H1 (cell line): ENCODE results near the gene SPDYE2. TPM values are rescaled to one million over a fixed set of nuclear protein-coding genes. Genes with fewer than 3 reads are reported as not detected.
"Not testable (repeated sequence)": the region's sequence is repeated elsewhere in the genome, so short reads cannot be mapped to it uniquely, and the experiment has no call there.

Source experiments
- CTCF ChIA-PET: fragments of 300-600 bp; sonication (Branson Sonifier 250); formaldehyde crosslinking; loops from one replicate; lab custom pipeline; 2021; ENCODE audit not compliant: partially characterized antibody; lab: Charles Lee
- POLR2A ChIA-PET: fragments of 300-600 bp; sonication (Branson Sonifier 250); formaldehyde crosslinking; loops from one replicate; lab custom pipeline; 2021; ENCODE audit warnings: inconsistent platforms; ENCODE audit not compliant: partially characterized antibody; lab: Charles Lee
- DNase-seq, 2 experiments: peaks; one replicate each; pipeline versions ENCODE4 v3.0.0 to v3.0.0-alpha.2; 2010 to 2022; ENCODE audit warnings: low spot score in 2 of 2, low read depth in 1 of 2, mixed read lengths in 1 of 2
- FAIRE-seq: peaks from 2 replicates; lab custom pipeline; 2011; peaks lifted over from hg19 to GRCh38; lab: Jason Lieb, UNC
- H2AFZ ChIP-seq: 2 replicates; pipeline ENCODE4 v1.8.1; 2012; ENCODE audit warnings: low read length, inconsistent platforms
- H2AK5ac ChIP-seq: 2 replicates; pipeline ENCODE4 v1.6.1; 2013; ENCODE audit warnings: low read depth, low read length
- H2BK120ac ChIP-seq: replicated peaks from 2 replicates; pipeline ENCODE3; 2013; ENCODE audit warnings: low read depth, low read length, inconsistent platforms
- H2BK12ac ChIP-seq: 2 replicates; pipeline ENCODE4 v1.6.1; 2013; ENCODE audit warnings: low read depth, low read length
- H2BK15ac ChIP-seq: 2 replicates; pipeline ENCODE4 v1.6.1; 2013; ENCODE audit warnings: low read length
- H2BK20ac ChIP-seq: 2 replicates; pipeline ENCODE4 v1.6.1; 2013; ENCODE audit warnings: low read length
- H2BK5ac ChIP-seq: 2 replicates; pipeline ENCODE4 v1.6.1; 2013; ENCODE audit warnings: low read depth, low read length
- H3K14ac ChIP-seq: 2 replicates; pipeline ENCODE4 v1.6.1; 2013; ENCODE audit warnings: inconsistent platforms; ENCODE audit not compliant: insufficient read length
- H3K18ac ChIP-seq: 2 replicates; pipeline ENCODE4 v1.6.1; 2013; ENCODE audit warnings: low read length; ENCODE audit errors: extremely low read depth
- H3K23ac ChIP-seq: 2 replicates; pipeline ENCODE4 v1.6.1; 2013; ENCODE audit warnings: inconsistent platforms; ENCODE audit not compliant: insufficient read length
- H3K23me2 ChIP-seq: 2 replicates; pipeline ENCODE4 v1.6.1; 2013; ENCODE audit warnings: low read depth, low read length
- H3K27ac ChIP-seq: 2 replicates; pipeline ENCODE4 v1.6.1; 2011; ENCODE audit warnings: low read depth, low read length, inconsistent platforms
- H3K27me3 ChIP-seq, 4 experiments: replicated peaks in 1 of 4; 1 replicate in 1 of 4; 2 replicates in 3 of 4; pipeline versions ENCODE4 v1.6.1 to v1.8.1; 2011 to 2013; ENCODE audit warnings: low read length in 3 of 4, mild to moderate bottlenecking in 3 of 4, inconsistent platforms in 2 of 4, mixed read lengths in 2 of 4, moderate library complexity in 1 of 4; ENCODE audit not compliant: control insufficient read depth in 3 of 4, insufficient read depth in 3 of 4; ENCODE audit errors: extremely low read depth in 1 of 4
- H3K36me3 ChIP-seq, 4 experiments: 2 replicates each; pipeline versions ENCODE4 v1.6.1 to v1.8.1; 2011 to 2013; ENCODE audit warnings: mild to moderate bottlenecking in 4 of 4, low read length in 3 of 4, moderate library complexity in 2 of 4, control low read depth in 1 of 4, inconsistent platforms in 1 of 4; ENCODE audit not compliant: insufficient read depth in 4 of 4, control insufficient read depth in 2 of 4
- H3K4ac ChIP-seq: replicated peaks from 2 replicates; pipeline ENCODE3; 2013; ENCODE audit warnings: low read length, low read depth, mixed read lengths, inconsistent platforms; ENCODE audit not compliant: insufficient read length
- H3K4me1 ChIP-seq, 4 experiments: replicated peaks in 1 of 4; 1 replicate in 1 of 4; 2 replicates in 3 of 4; pipeline versions ENCODE4 v1.6.1 to v1.8.1; 2011 to 2013; ENCODE audit warnings: low read length in 3 of 4, inconsistent platforms in 2 of 4, mixed read lengths in 1 of 4; ENCODE audit not compliant: insufficient read depth in 4 of 4, control insufficient read depth in 3 of 4
- H3K4me2 ChIP-seq, 2 experiments: 2 replicates each; pipeline versions ENCODE4 v1.6.1 to v1.8.1; 2011 to 2013; ENCODE audit warnings: low read depth in 2 of 2, low read length in 2 of 2, control low read depth in 1 of 2, inconsistent platforms in 1 of 2, mild to moderate bottlenecking in 1 of 2; ENCODE audit not compliant: insufficient read depth in 1 of 2
- H3K4me3 ChIP-seq, 4 experiments: fragments of 200-600, 300-600 bp in 1 of 4; sonication (generic), shearing (Covaris generic), sonication (Bioruptor Twin) in 1 of 4; 2 replicates each; pipeline versions ENCODE4 v1.5.1 to v1.8.1; 2011 to 2016; ENCODE audit warnings: low read length in 4 of 4, low read depth in 3 of 4, control low read depth in 2 of 4, inconsistent platforms in 2 of 4, mild to moderate bottlenecking in 2 of 4, mixed read lengths in 1 of 4, moderate library complexity in 1 of 4; ENCODE audit not compliant: insufficient read depth in 2 of 4; ENCODE audit errors: extremely low read depth in 1 of 4
- H3K56ac ChIP-seq: replicated peaks from 2 replicates; pipeline ENCODE3; 2013; ENCODE audit warnings: low read depth, mild to moderate bottlenecking, mixed read lengths, low read length, inconsistent platforms; ENCODE audit not compliant: insufficient read length
- H3K79me1 ChIP-seq: 2 replicates; pipeline ENCODE4 v1.6.1; 2013; ENCODE audit warnings: low read depth, low read length, control low read depth
- H3K79me2 ChIP-seq, 2 experiments: 2 replicates each; pipeline versions ENCODE4 v1.6.1 to v1.8.1; 2012 to 2013; ENCODE audit warnings: low read length in 2 of 2, mild to moderate bottlenecking in 2 of 2, inconsistent platforms in 1 of 2; ENCODE audit not compliant: insufficient read depth in 2 of 2, control insufficient read depth in 1 of 2
- H3K9ac ChIP-seq, 4 experiments: replicated peaks in 1 of 4; 1 replicate in 1 of 4; 2 replicates in 3 of 4; pipeline versions ENCODE4 v1.6.1 to v1.8.1; 2011 to 2013; ENCODE audit warnings: low read depth in 3 of 4, low read length in 3 of 4, control low read depth in 2 of 4, mild to moderate bottlenecking in 2 of 4, moderate library complexity in 2 of 4, inconsistent platforms in 1 of 4; ENCODE audit errors: extremely low read depth in 1 of 4
- H3K9me3 ChIP-seq, 2 experiments: 2 replicates each; pipeline versions ENCODE4 v1.6.1 to v1.8.1; 2012 to 2013; ENCODE audit warnings: mild to moderate bottlenecking in 2 of 2, moderate library complexity in 2 of 2, control low read depth in 1 of 2, inconsistent platforms in 1 of 2, low read depth in 1 of 2, low read length in 1 of 2, mixed read lengths in 1 of 2; ENCODE audit not compliant: insufficient read depth in 2 of 2
- H4K20me1 ChIP-seq, 2 experiments: replicated peaks in 1 of 2; 2 replicates each; pipeline versions ENCODE3 to v1.8.1; 2011 to 2013; ENCODE audit warnings: inconsistent platforms in 2 of 2, low read length in 2 of 2, mild to moderate bottlenecking in 1 of 2; ENCODE audit not compliant: insufficient read depth in 2 of 2, control insufficient read depth in 1 of 2
- H4K5ac ChIP-seq: 2 replicates; pipeline ENCODE4 v1.6.1; 2013; ENCODE audit warnings: low read length, low read depth, mixed read lengths, inconsistent platforms; ENCODE audit not compliant: insufficient read length
- H4K8ac ChIP-seq: 2 replicates; pipeline ENCODE4 v1.8.0; 2013; ENCODE audit warnings: mild to moderate bottlenecking, moderate library complexity, low read length, inconsistent platforms; ENCODE audit not compliant: insufficient read depth; ENCODE audit errors: extremely low read depth
- H4K91ac ChIP-seq: replicated peaks from 2 replicates; pipeline ENCODE3; 2013; ENCODE audit warnings: low read length, mixed read lengths, inconsistent platforms; ENCODE audit not compliant: insufficient read length
- WGBS, 2 experiments: shearing (Covaris generic) in 1 of 2; methylation state at CpG; one replicate each; pipeline versions ENCODE4 v1.1.6 to v1.1.7; 2013 to 2015; ENCODE audit warnings: low lambda C conversion rate in 2 of 2, mixed read lengths in 2 of 2, inconsistent platforms in 1 of 2, low coverage in 1 of 2, missing lambda C conversion rate in 1 of 2; ENCODE audit not compliant: insufficient replicate concordance in 2 of 2, insufficient coverage in 1 of 2, insufficient read length in 1 of 2; ENCODE audit errors: extremely low coverage in 1 of 2, missing lambda C conversion rate in 1 of 2; 5-methylcytosine and 5-hydroxymethylcytosine counted together
- polyA plus RNA-seq, 7 experiments: library from polyadenylated mRNA; depleted of rRNA in 3 of 7; stranded (reverse) in 5 of 7; unstranded in 2 of 7; fragments of >200 nt in 5 of 7; fragments of 200-250 nt in 2 of 7; gene quantifications; 1 replicate in 5 of 7; 2 replicates in 1 of 7; 4 replicates in 1 of 7; pipeline versions ENCODE4 v1.2.1 to v1.2.3, GENCODE V29; 2011 to 2013; ENCODE audit warnings: missing spikeins in 2 of 7, mixed read lengths in 2 of 7
- total RNA-seq: library from RNA; stranded (reverse); fragmentation: NEBNext Ultra II Directional; extraction: Animal tissue kit (Norgen Biotek cat#: 25700); gene quantifications from 2 replicates; pipeline ENCODE4 v1.2.1, GENCODE V29; 2021

The SPDYE2 gene
- total and polyA plus RNA-seq, 2 of the 8 experiments (the other 6 are each of a cell fraction or from before 2014, with no cell fraction given) = not detected

- H2AK5ac ChIP-seq, POLR2A ChIA-PET, H4K91ac ChIP-seq, H2BK20ac ChIP-seq, H2BK5ac ChIP-seq, FAIRE-seq, H3K27me3 ChIP-seq, H3K79me1 ChIP-seq, H3K9ac ChIP-seq, H3K36me3 ChIP-seq, CTCF ChIA-PET, H3K4me1 ChIP-seq, H2AFZ ChIP-seq, H2BK15ac ChIP-seq, H3K18ac ChIP-seq, H3K14ac ChIP-seq, H3K56ac ChIP-seq, H4K5ac ChIP-seq, H3K23ac ChIP-seq, H3K9me3 ChIP-seq, H3K27ac ChIP-seq, H2BK120ac ChIP-seq, H3K79me2 ChIP-seq, H3K4me3 ChIP-seq, H4K8ac ChIP-seq, H3K4ac ChIP-seq, H3K23me2 ChIP-seq, H4K20me1 ChIP-seq, H3K4me2 ChIP-seq, H2BK12ac ChIP-seq: not testable (repeated sequence)
- 91% methylated on average over 1 of the region's 8 CpGs; no CpG with 5 or more reads in 1 of the 2 experiments for WGBS, 2 experiments
- peak in 1 of 2 experiments; percentile 48 for DNase-seq
Measured at GRCh38 chr7:102527182-102527581, 23.8 kb upstream of the SPDYE2 start.
